Activated effector memory CD4-positive, alpha-beta T cell treated with Interleukin-2 at 50 U/mL for 16 hours (primary cell): Measurements from ENCODE around the gene ADAM8.

Experiments
- DNase-seq: peaks from one replicate; pipeline ENCODE4 v3.0.0-alpha.2; 2020

Gene ADAM8

GRCh38 chr10:133308421-133309099 lies 31.9 kb upstream of the ADAM8 start, which contains the start of the genes TUBGCP2 and ZNF511:
TSS of gene TUBGCP2 (minus strand) at chr10:133308872. CDS start at chr10:133302941, 5,931 bp downstream.
TSS of gene ZNF511 (plus strand) at chr10:133308914. CDS start at chr10:133308944, 30 bp downstream.
- peak; percentile 87 for DNase-seq

- peak; percentile 81 for DNase-seq
Measured at GRCh38 chr10:133307776-133308420, 31.2 kb upstream of the ADAM8 start.

GRCh38 chr10:133306941-133307379 lies 30.3 kb upstream of the ADAM8 start:
- DNase-seq, result no peak

DNA sequence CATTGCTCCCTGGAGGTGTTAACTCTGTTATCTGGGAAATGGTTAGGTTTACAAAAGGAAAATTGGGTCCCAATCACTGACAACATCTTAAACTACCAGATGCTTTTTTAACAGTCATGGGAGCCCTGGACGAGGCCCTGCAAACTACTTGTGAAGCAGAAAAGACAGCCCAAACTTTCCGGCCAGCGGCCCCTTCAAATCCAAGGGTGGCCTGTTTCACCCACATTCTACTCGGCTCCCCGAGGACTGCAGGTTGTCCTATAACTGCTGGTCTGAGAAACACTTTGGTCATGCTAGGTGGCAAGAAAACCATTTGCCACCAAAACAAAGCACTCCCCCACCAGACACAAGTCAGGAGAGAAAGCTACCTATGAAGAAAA lies 29.4 kb upstream of the ADAM8 start:
- DNase-seq, result no peak

DNA sequence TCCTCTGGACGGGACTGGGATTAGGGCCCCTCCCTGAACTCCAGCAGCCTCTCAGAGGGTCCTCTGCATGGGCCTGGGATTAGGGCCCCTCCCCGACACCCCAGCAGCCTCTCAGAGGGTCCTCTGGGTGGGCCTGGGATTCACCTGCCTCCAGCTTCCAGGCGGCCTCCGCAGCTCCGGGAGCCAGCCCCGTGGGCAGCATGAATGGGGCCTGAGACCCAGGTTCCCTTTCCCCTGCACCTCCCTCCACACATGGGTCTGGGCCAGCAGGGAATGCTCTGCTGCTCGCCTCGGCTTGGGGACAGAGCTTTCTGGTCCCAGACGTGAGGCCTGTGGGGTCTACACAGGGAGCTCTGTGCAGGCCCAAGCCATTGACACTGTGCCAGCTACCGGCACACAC lies 26.5 kb upstream of the ADAM8 start:
- no peak for DNase-seq

DNA sequence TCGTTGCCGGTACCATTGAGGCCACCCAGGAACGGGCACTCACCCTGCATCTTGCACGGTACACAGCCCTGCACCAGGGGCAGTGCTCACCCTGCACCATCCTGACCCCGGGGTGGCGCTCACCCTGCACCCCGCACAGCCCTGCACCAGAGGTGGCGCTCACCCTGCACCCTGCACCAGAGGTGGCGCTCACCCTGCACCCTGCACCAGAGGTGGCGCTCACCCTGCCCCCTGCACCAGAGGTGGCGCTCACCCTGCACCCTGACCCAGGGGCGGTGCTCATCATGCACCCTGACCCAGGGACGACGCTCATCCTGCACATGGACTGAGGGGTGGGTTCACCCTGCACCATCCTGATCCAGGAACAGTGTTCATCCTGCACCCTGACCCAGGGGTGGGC lies 25.6 kb upstream of the ADAM8 start:
- no peak for DNase-seq

DNA sequence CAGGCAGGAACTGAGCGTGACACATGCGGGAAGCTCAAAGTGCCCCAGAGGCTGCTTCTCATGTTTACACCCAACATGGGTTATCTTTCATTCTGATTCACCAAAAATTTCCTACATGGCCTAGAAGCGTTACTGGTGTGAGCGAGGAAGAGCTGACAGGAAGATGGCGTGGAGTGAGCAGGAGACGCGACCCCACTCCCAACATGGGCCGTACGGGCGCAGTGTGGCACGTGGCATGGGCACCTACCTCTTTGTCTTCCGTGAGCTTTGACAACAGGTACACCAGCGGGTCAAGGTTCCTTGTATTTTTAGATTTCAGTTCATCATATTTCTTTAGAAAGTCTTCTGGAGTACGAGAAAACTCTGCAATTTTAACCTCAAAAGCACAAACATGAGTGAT lies 23.1 kb upstream of the ADAM8 start:
- no peak for DNase-seq

- DNase-seq, result no peak
Measured at GRCh38 chr10:133299224-133299623, 22.6 kb upstream of the ADAM8 start.

DNA sequence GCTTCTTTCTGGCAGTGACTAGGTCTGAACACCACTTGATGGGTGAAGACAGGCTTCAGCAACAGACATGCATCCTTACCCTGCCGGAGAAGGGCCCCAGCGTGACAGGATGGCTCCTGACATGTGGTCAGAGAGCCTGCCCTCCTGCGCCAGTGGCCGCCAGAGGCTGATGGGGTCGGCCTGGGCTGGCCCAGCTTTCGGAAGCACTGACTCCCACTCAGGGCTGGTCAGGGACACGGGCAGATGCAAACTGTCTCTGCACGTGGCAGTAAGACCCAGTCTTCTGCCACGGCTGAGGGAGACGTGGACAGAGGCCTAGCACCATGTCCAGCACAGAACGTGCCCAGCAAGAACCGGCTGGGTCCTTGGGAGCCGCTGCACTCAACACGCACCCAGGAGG lies 21.8 kb upstream of the ADAM8 start:
- DNase-seq, result no peak

- DNase-seq, result no peak
Measured at GRCh38 chr10:133297504-133297903, 20.8 kb upstream of the ADAM8 start.

DNA sequence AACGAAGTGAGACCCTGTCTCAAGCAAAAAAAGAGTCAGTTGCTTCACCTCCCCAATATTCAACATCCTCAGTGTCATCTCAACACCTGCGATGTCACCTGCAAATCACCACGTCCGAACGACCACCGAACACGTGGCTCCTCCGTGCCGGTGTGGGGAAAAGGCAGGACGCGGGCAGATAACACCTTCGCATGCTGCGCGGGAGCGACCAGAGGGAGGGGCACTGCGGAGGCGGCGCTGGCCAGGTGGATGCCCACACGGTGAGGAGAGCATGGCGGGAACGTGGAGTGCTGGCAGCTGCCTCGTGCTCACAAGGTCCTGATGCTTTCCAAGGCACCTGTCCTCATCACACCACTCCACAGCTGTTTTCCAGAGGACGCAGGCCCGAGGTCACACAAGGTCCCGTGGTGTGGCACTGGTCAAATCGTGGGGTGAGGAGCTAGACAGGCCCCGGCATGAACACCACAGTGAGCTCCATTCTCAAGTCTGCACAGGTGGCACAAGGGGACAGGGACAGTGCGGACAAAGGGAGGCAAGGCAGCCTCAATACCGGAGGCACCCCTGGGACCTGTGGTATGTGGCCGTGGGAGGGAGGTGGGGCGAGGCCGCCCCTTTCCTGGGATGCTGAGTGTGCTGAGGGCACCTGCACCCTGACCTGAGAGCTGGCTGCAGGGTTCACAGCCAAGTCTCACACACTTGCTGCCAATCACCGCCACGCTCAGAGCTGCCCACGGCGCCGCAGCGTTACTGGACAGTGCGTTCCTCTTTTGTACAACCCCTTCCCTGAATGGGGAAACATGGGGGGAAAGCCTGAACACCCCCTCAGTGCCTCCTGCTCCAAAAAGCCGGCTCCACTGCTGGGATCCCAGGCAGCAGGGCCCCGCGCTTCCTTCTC lies 19.0 kb upstream of the ADAM8 start:
- no peak for DNase-seq

DNA sequence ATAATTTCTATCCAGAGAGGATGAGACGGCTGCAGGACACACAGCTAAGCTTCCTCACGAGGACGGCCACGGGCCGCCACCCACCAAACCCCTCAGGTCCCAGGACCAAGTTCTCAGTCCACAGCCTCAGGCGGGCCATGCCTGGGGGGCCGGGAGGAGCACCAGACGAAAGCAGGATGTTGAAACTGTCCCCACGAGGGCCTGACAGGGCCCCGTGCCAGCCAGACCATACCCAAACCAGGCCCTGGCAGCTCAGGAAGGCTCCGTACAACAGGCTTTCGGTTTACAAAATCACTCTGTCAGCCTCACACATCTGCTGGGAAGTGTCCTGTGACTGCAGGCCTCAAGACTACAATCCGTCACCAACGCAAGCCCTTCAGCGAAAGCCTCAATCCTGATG lies 17.5 kb upstream of the ADAM8 start:
- DNase-seq, result no peak

DNA sequence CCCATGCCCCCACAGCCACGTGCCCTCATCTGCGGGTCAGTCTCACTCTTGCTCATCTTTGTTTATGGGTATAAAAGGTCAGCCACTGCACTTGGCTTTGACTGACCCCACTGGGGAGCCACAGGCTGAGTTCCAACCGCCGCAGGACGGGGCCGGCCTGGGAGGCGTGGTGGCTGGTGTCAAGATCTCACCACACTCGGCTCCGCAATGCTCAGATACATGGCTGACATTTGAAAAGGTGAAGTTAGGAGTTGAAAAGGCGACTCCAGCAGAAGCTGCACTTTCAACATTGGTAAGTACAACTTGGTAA lies 17.1 kb upstream of the ADAM8 start:
- no peak for DNase-seq

- no peak for DNase-seq
Measured at GRCh38 chr10:133292919-133293809, 16.5 kb upstream of the ADAM8 start.

DNA sequence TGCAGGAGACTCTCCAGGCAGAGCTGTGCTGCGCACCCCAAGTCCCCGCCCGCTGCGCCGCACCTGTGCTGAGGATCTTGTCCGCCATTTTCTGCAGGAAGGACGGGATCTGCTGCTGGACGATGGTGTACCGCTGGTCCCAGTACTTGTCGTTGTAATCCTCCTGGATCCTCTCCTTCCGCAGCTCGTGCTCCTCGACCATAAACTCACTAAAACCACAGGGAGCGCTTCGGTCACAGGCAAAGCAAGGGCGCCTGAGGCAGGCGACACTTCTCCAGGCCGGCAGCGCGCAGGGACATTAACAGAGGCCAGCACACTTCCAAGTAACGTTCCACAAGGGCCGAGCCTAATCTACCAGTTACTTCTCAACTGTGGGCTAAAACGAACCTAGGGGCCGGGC lies 13.1 kb upstream of the ADAM8 start:
- DNase-seq, result no peak

DNA sequence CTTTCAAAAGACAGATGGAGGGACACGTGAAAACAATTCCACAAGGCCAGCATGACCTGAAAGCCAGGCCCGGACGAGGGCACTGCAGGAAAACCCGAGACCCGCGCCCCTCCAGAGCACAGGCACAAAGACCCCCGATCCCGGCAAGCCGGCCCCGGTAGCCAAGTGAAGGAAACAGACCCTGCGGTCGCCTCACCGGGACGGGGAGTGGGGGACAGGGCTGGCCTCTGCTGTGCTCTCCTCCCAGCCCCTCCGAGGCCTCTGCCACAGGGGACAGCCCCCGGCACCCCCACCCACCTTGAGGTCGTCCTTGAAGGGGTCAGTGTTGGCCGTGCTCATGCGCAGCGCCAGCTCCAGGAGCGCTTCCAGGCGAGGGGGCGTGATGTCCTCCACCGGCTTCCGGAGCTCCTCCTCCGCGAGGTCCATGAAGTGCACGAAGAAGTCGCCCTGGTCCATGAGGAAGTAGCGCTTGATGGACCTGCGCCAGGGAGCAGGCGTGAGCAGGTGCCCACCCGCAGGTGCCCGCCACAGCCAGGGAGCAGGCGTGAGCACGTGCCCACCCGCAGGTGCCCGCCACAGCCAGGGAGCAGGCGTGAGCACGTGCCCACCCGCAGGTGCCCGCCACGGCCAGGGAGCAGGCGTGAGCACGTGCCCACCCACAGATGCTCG lies 11.3 kb upstream of the ADAM8 start:
- no peak for DNase-seq

GRCh38 chr10:133286366-133286765 lies 9.7 kb upstream of the ADAM8 start:
- no peak for DNase-seq

- DNase-seq, result no peak
Measured at GRCh38 chr10:133285217-133285616, 8.5 kb upstream of the ADAM8 start.

- no peak for DNase-seq
Measured at GRCh38 chr10:133283931-133284330, 7.3 kb upstream of the ADAM8 start.

GRCh38 chr10:133282846-133283390 lies 6.2 kb upstream of the ADAM8 start:
- DNase-seq, result no peak

- no peak for DNase-seq
Measured at GRCh38 chr10:133281628-133282372, 5.1 kb upstream of the ADAM8 start.
